ENCODE data around the gene THOC2. TPM values are rescaled to one million over a fixed set of nuclear protein-coding genes. Genes with fewer than 3 reads are reported as not detected.

The THOC2 gene
- total RNA-seq, 1 donor from 2014 or later = 27.4 TPM

DNA sequence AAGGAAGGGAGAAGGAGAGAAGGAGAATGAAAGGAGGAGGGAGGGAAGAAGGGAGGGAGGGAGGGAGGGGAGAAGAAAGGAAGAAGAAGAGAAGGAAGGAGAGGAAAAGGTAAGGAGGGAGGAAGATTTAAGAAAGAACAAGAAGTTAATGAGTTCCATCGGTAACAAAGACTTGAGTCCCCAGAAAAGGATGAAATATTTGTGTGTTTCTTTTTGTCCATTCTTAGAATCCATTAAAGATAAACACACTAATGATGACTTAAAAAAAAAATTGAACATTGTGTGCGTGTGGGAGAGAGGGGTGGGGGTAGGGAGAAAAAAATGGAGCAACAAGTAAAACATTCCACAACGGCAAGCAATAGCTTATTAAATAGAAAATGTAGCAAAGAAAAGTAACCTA is 131.4 kb downstream of the THOC2 start:
- no peak for DNase-seq
- Histone ChIP-seq H3K27ac (replicated peaks) (no peak overlapping the region), H3K4me1 (no peaks in the 10 kb centered on the region), H3K27me3 (ENCODE audit: low read depth) (no peaks in the 10 kb centered on the region), H3K36me3 (peaks cover 30% of the 10 kb centered on the region), H3K9me3 (replicated peaks) (no peaks in the 10 kb centered on the region), H3K4me3 (no peak overlapping the region)
- TF ChIP-seq, protein P1, sequence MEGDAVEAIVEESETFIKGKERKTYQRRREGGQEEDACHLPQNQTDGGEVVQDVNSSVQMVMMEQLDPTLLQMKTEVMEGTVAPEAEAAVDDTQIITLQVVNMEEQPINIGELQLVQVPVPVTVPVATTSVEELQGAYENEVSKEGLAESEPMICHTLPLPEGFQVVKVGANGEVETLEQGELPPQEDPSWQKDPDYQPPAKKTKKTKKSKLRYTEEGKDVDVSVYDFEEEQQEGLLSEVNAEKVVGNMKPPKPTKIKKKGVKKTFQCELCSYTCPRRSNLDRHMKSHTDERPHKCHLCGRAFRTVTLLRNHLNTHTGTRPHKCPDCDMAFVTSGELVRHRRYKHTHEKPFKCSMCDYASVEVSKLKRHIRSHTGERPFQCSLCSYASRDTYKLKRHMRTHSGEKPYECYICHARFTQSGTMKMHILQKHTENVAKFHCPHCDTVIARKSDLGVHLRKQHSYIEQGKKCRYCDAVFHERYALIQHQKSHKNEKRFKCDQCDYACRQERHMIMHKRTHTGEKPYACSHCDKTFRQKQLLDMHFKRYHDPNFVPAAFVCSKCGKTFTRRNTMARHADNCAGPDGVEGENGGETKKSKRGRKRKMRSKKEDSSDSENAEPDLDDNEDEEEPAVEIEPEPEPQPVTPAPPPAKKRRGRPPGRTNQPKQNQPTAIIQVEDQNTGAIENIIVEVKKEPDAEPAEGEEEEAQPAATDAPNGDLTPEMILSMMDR (IDR thresholded peaks at IDR 0.05; ENCODE audit: borderline replicate concordance) = no peak
- intact Hi-C loops (cut with micrococcal nuclease) = no loop called here

DNA sequence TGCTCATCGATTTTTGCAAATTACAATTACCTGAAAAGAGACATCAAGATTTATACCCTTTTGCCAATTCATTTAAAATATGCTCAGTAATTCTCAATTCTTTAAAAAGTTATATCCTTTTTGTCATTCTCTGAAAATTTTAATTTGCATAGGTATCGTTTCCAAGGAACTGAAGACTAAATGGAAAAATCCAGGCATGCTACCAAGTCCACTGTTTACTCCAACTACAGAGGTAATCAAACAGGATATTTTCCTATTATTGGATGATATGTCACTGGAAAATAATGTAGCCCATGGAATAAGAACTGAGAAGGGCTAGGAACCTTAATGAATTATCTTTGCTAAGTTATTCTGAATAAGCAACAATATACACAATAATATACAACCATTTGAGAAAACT is 132.7 kb downstream of the THOC2 start:
- Histone ChIP-seq H3K4me3 (no peak overlapping the region), H3K4me1 (no peaks in the 10 kb centered on the region), H3K27ac (replicated peaks) (no peak overlapping the region), H3K36me3 (peaks cover 26% of the 10 kb centered on the region), H3K27me3 (ENCODE audit: low read depth) (no peaks in the 10 kb centered on the region), H3K9me3 (replicated peaks) (no peaks in the 10 kb centered on the region)
- intact Hi-C loops (cut with micrococcal nuclease) = no loop called here
- TF ChIP-seq, protein P1 (IDR thresholded peaks at IDR 0.05; ENCODE audit: borderline replicate concordance) = no peak
- no peak for DNase-seq

DNA sequence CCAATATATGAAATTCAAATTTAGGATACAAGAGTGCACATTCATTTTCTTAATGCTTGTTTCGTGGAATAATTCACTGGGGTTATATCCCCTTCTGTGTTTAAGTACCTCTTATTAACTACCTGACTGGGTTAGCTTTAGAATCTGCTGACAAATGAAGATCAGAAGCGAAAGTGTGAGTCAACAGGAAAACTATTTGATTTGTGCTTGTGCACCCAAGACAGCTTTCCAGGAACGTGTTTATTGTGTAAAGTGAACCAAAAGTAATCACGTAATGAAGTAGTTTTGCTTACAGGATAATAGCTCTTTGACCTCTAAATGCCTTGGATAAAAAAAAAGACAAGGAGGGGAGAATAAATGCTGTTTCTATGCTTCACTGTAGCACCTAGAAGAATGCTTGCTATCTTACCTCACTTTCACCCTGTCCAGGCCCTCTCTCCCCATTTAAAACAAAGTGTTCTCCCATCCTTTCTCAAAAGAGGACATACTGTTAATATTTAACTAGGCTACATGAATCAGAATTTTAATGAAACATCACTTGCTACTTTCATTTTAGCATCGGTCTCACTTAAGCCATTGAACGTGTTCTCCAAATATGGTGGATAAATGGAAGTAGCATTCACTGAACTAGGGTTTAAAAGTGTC is 141.9 kb downstream of the THOC2 start:
- H3K27me3 ChIP-seq (ENCODE audit: low read depth) = no peaks in the 10 kb centered on the region
- no peak for DNase-seq
- no peak overlapping the region for H3K4me3 ChIP-seq
- TF ChIP-seq, protein P1 (IDR thresholded peaks at IDR 0.05; ENCODE audit: borderline replicate concordance) = no peak
- no peaks in the 10 kb centered on the region for H3K36me3 ChIP-seq
- intact Hi-C loops (cut with micrococcal nuclease) = no loop called here
- H3K4me1 ChIP-seq = peaks cover 8% of the 10 kb centered on the region
- H3K27ac ChIP-seq (replicated peaks) = no peak overlapping the region
- no peaks in the 10 kb centered on the region for H3K9me3 ChIP-seq (replicated peaks)

DNA sequence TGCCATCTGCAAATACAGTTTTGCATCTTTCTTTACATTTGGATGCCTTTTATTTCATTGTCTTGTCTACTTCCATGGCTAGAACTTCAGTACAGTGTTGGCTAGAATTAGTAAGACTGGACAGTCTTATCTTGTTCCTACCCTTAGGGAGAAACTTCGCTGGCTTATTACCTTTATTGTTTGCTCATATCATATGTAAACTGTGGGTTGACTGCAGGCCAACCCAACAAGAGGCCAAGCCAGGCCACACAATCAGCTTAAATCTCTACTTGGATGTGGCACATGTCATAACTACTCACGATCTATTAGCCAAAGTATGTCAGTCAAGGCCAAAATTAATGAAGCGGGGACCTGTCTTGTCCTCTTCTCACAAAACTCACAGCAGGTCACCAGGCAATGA is 144.1 kb downstream of the THOC2 start:
- no peak overlapping the region for H3K4me3 ChIP-seq
- intact Hi-C loops (cut with micrococcal nuclease) = no loop called here
- no peaks in the 10 kb centered on the region for H3K9me3 ChIP-seq (replicated peaks)
- no peak for DNase-seq
- no peak overlapping the region for H3K27ac ChIP-seq (replicated peaks)
- no peaks in the 10 kb centered on the region for H3K27me3 ChIP-seq (ENCODE audit: low read depth)
- TF ChIP-seq, protein P1 (IDR thresholded peaks at IDR 0.05; ENCODE audit: borderline replicate concordance) = no peak
- no peaks in the 10 kb centered on the region for H3K4me1 ChIP-seq
- H3K36me3 ChIP-seq = no peaks in the 10 kb centered on the region

DNA sequence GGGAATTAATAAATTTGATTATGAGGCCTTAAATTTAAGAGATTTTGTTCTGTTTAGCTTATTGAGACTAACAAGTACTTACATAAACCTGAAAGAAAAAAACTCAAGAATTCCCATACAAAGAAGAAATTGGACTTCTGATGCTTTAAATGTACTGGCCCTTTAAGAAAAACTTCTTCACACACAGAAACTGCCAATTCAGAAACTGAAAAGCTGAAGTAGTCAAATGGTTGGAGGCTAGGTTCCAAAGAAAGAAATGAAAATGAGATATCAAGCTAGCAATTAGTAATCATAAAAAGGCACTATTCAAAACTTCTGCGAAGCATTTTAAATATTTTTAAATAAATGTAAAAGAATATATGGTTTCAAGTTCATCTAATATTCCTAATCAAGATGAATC is 151.3 kb downstream of the THOC2 start:
- Histone ChIP-seq H3K9me3 (replicated peaks) (no peaks in the 10 kb centered on the region), H3K27me3 (ENCODE audit: low read depth) (no peaks in the 10 kb centered on the region), H3K27ac (replicated peaks) (no peak overlapping the region), H3K4me3 (no peak overlapping the region), H3K4me1 (no peaks in the 10 kb centered on the region), H3K36me3 (no peaks in the 10 kb centered on the region)
- TF ChIP-seq, protein P1 (IDR thresholded peaks at IDR 0.05; ENCODE audit: borderline replicate concordance) = no peak
- intact Hi-C loops (cut with micrococcal nuclease) = no loop called here
- DNase-seq = no peak
